A549 treated with ZK216348 at 1 μM for 4 hours (cell line): ENCODE measurements around the gene C1orf146. TPM values are rescaled to one million over a fixed set of nuclear protein-coding genes. Genes with fewer than 3 reads are reported as not detected.

Source experiments
- total RNA-seq: library from RNA; stranded (reverse); fragments of 200-300 nt; extraction: Qiagen RNA extraction; gene quantifications from 5 replicates; pipeline ENCODE4 v1.2.3, GENCODE V29; 2022; ENCODE audit warnings: low read depth

The C1orf146 gene
- not detected in 5 replicates for total RNA-seq

GRCh38 chr1:92217721-92218120 lies at the start of gene C1orf146:
Gene C1orf146 (plus strand): TSS chr1:92217915. CDS start chr1:92231421, 13,506 bp downstream.

Other genes with a start within 250 kb of the C1orf146 start
- gene EPHX4, start 187.9 kb upstream of the C1orf146 start, total RNA-seq, result 0.27 to 0.88 TPM (median 0.47 TPM) in 5 replicates
- not detected in 5 replicates for gene SETSIP, start 142.5 kb upstream of the C1orf146 start, total RNA-seq
- gene BTBD8, start 137.6 kb upstream of the C1orf146 start, total RNA-seq, result 0.25 to 1.1 TPM (median 1.0 TPM) in 5 replicates
- 3.3 to 8.3 TPM (median 6.8 TPM) in 5 replicates for gene GLMN, start 81.1 kb downstream of the C1orf146 start, total RNA-seq
- gene RPAP2, start 81.1 kb downstream of the C1orf146 start, total RNA-seq, result 7.6 to 14.0 TPM (median 10.0 TPM) in 5 replicates